Trophoblast cell (in vitro differentiated cells and primary cell): ENCODE data around the gene AIP.
A peak's percentile ranks its signal among the peaks of the same experiment; 100 is the strongest.
"Not testable (repeated sequence)": the region's sequence is repeated elsewhere in the genome, so short reads cannot be mapped to it uniquely, and the experiment has no call there.

ENCODE experiments used
- DNase-seq, 2 donors: peaks; one replicate each; pipeline ENCODE4 v3.0.0-alpha.2; 2016
- H2AFZ ChIP-seq: 2 replicates; pipeline ENCODE4 v1.6.1; 2013; ENCODE audit warnings: low read length, moderate library complexity, mild to moderate bottlenecking; ENCODE audit not compliant: insufficient read depth, poor library complexity
- H2AK5ac ChIP-seq: 2 replicates; pipeline ENCODE4 v1.6.1; 2013; ENCODE audit warnings: mild to moderate bottlenecking, low read length
- H2BK120ac ChIP-seq: 2 replicates; pipeline ENCODE4 v1.6.1; 2013; ENCODE audit warnings: low read length, mild to moderate bottlenecking, moderate library complexity; ENCODE audit not compliant: insufficient read depth, poor library complexity
- H2BK12ac ChIP-seq: 2 replicates; pipeline ENCODE4 v1.6.1; 2013; ENCODE audit warnings: mild to moderate bottlenecking, low read length, moderate library complexity
- H2BK5ac ChIP-seq: 2 replicates; pipeline ENCODE4 v1.6.1; 2013; ENCODE audit warnings: low read length, low read depth, moderate library complexity, mild to moderate bottlenecking; ENCODE audit not compliant: poor library complexity
- H3K14ac ChIP-seq: 2 replicates; pipeline ENCODE4 v1.6.1; 2013; ENCODE audit warnings: mild to moderate bottlenecking, low read length
- H3K18ac ChIP-seq: 2 replicates; pipeline ENCODE4 v1.6.1; 2013; ENCODE audit warnings: mild to moderate bottlenecking, low read length
- H3K23ac ChIP-seq: 2 replicates; pipeline ENCODE4 v1.6.1; 2013; ENCODE audit warnings: low read length
- H3K27ac ChIP-seq: 2 replicates; pipeline ENCODE4 v1.5.1; 2013; ENCODE audit warnings: low read depth, mild to moderate bottlenecking, inconsistent platforms, low read length, moderate library complexity
- H3K27me3 ChIP-seq: 2 replicates; pipeline ENCODE4 v1.6.1; 2013; ENCODE audit warnings: inconsistent platforms, mild to moderate bottlenecking, low read length, moderate library complexity; ENCODE audit not compliant: insufficient read depth
- H3K36me3 ChIP-seq, 2 experiments: 1 replicate in 1 of 2; 2 replicates in 1 of 2; pipeline ENCODE4 v1.6.1; 2013; ENCODE audit warnings: low read length in 2 of 2, mild to moderate bottlenecking in 2 of 2, moderate library complexity in 1 of 2; ENCODE audit not compliant: insufficient read depth in 2 of 2, control insufficient read depth in 1 of 2
- H3K4ac ChIP-seq: 2 replicates; pipeline ENCODE4 v1.6.1; 2013; ENCODE audit warnings: low read depth, mild to moderate bottlenecking, low read length, moderate library complexity
- H3K4me1 ChIP-seq, 2 experiments: 1 replicate in 1 of 2; 2 replicates in 1 of 2; pipeline ENCODE4 v1.6.1; 2013; ENCODE audit warnings: low read length in 2 of 2, mild to moderate bottlenecking in 2 of 2, moderate library complexity in 1 of 2; ENCODE audit not compliant: insufficient read depth in 2 of 2, control insufficient read depth in 1 of 2
- H3K4me2 ChIP-seq: 2 replicates; pipeline ENCODE4 v1.6.1; 2013; ENCODE audit warnings: inconsistent platforms, mild to moderate bottlenecking, low read length, moderate library complexity
- H3K4me3 ChIP-seq: 2 replicates; pipeline ENCODE4 v1.5.1; 2013; ENCODE audit warnings: mild to moderate bottlenecking, low read depth, low read length, inconsistent platforms
- H3K79me1 ChIP-seq: one replicate; pipeline ENCODE4 v1.6.1; 2013; ENCODE audit warnings: low read length
- H3K79me2 ChIP-seq: 2 replicates; pipeline ENCODE4 v1.6.1; 2013; ENCODE audit warnings: low read length, mild to moderate bottlenecking; ENCODE audit not compliant: control insufficient read depth, insufficient read depth, poor library complexity
- H3K9ac ChIP-seq: 2 replicates; pipeline ENCODE4 v1.6.1; 2013; ENCODE audit warnings: mild to moderate bottlenecking, low read length
- H3K9me3 ChIP-seq: 2 replicates; pipeline ENCODE4 v1.6.1; 2013; ENCODE audit warnings: low read depth, mild to moderate bottlenecking, control low read depth, inconsistent platforms, low read length; ENCODE audit not compliant: insufficient read depth
- H4K12ac ChIP-seq: 2 replicates; pipeline ENCODE4 v1.6.1; 2013; ENCODE audit warnings: low read depth, mild to moderate bottlenecking, low read length, moderate library complexity
- H4K8ac ChIP-seq: 2 replicates; pipeline ENCODE4 v1.6.1; 2013; ENCODE audit warnings: low read depth, mild to moderate bottlenecking, low read length, moderate library complexity
- H4K91ac ChIP-seq: one replicate; pipeline ENCODE4 v1.6.1; 2013; ENCODE audit warnings: low read depth, mild to moderate bottlenecking, low read length, moderate library complexity
- WGBS: extraction: QIAGEN DNeasy Blood & Tissue Kit; methylation state at CpG from one replicate; pipeline ENCODE4 v1.1.7; 2013; ENCODE audit warnings: missing lambda C conversion rate; ENCODE audit not compliant: insufficient read length, insufficient coverage; ENCODE audit errors: extremely low coverage; 5-methylcytosine and 5-hydroxymethylcytosine counted together

Gene AIP

GRCh38 chr11:67485873-67486361 is 3.1 kb downstream of the AIP start:
- WGBS: no CpG with 5 or more reads among the region's 7 CpGs
- H3K4me1 ChIP-seq: peaks cover 6 to 11% of the 10 kb centered on the region in 2 experiments
- H3K27me3 ChIP-seq, H3K27ac ChIP-seq, H2BK12ac ChIP-seq, H3K79me2 ChIP-seq, H3K18ac ChIP-seq, H3K14ac ChIP-seq, H2AK5ac ChIP-seq, H4K12ac ChIP-seq, H3K4me2 ChIP-seq, H2BK5ac ChIP-seq, H3K9me3 ChIP-seq, H3K4ac ChIP-seq, H3K9ac ChIP-seq, DNase-seq, H3K79me1 ChIP-seq, H3K23ac ChIP-seq, H4K91ac ChIP-seq, H4K8ac ChIP-seq, H3K4me3 ChIP-seq, H2AFZ ChIP-seq, H2BK120ac ChIP-seq: not testable (repeated sequence)
- peaks cover 24 to 26% of the 10 kb centered on the region in 2 experiments for H3K36me3 ChIP-seq

- Histone ChIP-seq H2AK5ac (no peak overlapping the region), H3K14ac (no peak overlapping the region), H3K18ac (no peak overlapping the region), H4K8ac (no peak overlapping the region), H4K12ac (no peak overlapping the region), H3K79me1 (peaks cover 8% of the 10 kb centered on the region), H2BK12ac (no peak overlapping the region), H3K4me2 (no peak overlapping the region), H3K9ac (no peak overlapping the region), H3K4me3 (no peak overlapping the region), H3K79me2 (peaks cover 2% of the 10 kb centered on the region), H2BK5ac (no peak overlapping the region), H3K23ac (peak overlapping the region; percentile 34), H3K27me3 (no peaks in the 10 kb centered on the region), H3K4ac (no peak overlapping the region), H3K4me1 (peaks cover 6 to 11% of the 10 kb centered on the region in 2 experiments), H4K91ac (no peak overlapping the region), H3K9me3 (peaks cover 2% of the 10 kb centered on the region), H2BK120ac (no peak overlapping the region), H3K27ac (no peak overlapping the region), H2AFZ (no peak overlapping the region), H3K36me3 (peaks cover 31 to 33% of the 10 kb centered on the region in 2 experiments)
- no peak for DNase-seq
- whole genome bisulfite sequencing: no CpG with 5 or more reads among the region's 20 CpGs
These were observed 3.8 kb downstream of the AIP start for GRCh38 chr11:67486481-67487195.

- H3K4me3 ChIP-seq: no peak overlapping the region
- no peak overlapping the region for H2AK5ac ChIP-seq
- H2BK5ac ChIP-seq: no peak overlapping the region
- peak overlapping the region; percentile 16 for H4K12ac ChIP-seq
- no peak overlapping the region for H4K8ac ChIP-seq
- no peak overlapping the region for H3K27ac ChIP-seq
- no peak overlapping the region for H3K18ac ChIP-seq
- WGBS: no CpG with 5 or more reads among the region's 25 CpGs
- H3K4me2 ChIP-seq: no peak overlapping the region
- H3K9me3 ChIP-seq: no peaks in the 10 kb centered on the region
- H2BK12ac ChIP-seq: no peak overlapping the region
- no peak overlapping the region for H3K14ac ChIP-seq
- no peaks in the 10 kb centered on the region for H3K79me1 ChIP-seq
- H3K23ac ChIP-seq: no peak overlapping the region
- no peak for DNase-seq
- no peaks in the 10 kb centered on the region for H3K4me1 ChIP-seq
- no peak overlapping the region for H3K4ac ChIP-seq
- H2BK120ac ChIP-seq: no peak overlapping the region
- no peak overlapping the region for H4K91ac ChIP-seq
- H3K79me2 ChIP-seq: no peaks in the 10 kb centered on the region
- H2AFZ ChIP-seq: no peak overlapping the region
- H3K27me3 ChIP-seq: no peaks in the 10 kb centered on the region
- peaks cover 58 to 60% of the 10 kb centered on the region in 2 experiments for H3K36me3 ChIP-seq
- H3K9ac ChIP-seq: no peak overlapping the region
These were observed 6.5 kb downstream of the AIP start for GRCh38 chr11:67489203-67489884.

- no peak overlapping the region for H2AK5ac ChIP-seq
- H2BK5ac ChIP-seq: no peak overlapping the region
- H3K9ac ChIP-seq: no peak overlapping the region
- no peaks in the 10 kb centered on the region for H3K79me1 ChIP-seq
- no peaks in the 10 kb centered on the region for H3K27me3 ChIP-seq
- H3K4me1 ChIP-seq: no peaks in the 10 kb centered on the region
- peaks cover 65 to 67% of the 10 kb centered on the region in 2 experiments for H3K36me3 ChIP-seq
- no peak overlapping the region for H3K27ac ChIP-seq
- no peak overlapping the region for H3K23ac ChIP-seq
- no peaks in the 10 kb centered on the region for H3K9me3 ChIP-seq
- no peak overlapping the region for H3K4me3 ChIP-seq
- no peak overlapping the region for H3K18ac ChIP-seq
- H3K14ac ChIP-seq: no peak overlapping the region
- WGBS: no CpG with 5 or more reads among the region's 23 CpGs
- H2BK120ac ChIP-seq: no peak overlapping the region
- H2BK12ac ChIP-seq: no peak overlapping the region
- H4K12ac ChIP-seq: no peak overlapping the region
- no peak overlapping the region for H2AFZ ChIP-seq
- no peak overlapping the region for H4K91ac ChIP-seq
- no peak overlapping the region for H3K4me2 ChIP-seq
- no peaks in the 10 kb centered on the region for H3K79me2 ChIP-seq
- no peak overlapping the region for H3K4ac ChIP-seq
- DNase-seq: no peak
- H4K8ac ChIP-seq: no peak overlapping the region
These were observed 7.3 kb downstream of the AIP start for GRCh38 chr11:67489885-67490726.
